GM12878 (cell line): ENCODE results near the gene RBBP8NL. TPM values are rescaled to one million over a fixed set of nuclear protein-coding genes. Genes with fewer than 3 reads are reported as not detected.

Source experiments
- ATAC-seq: fragments of 200-7000 bp; cut with Tn5 transposase; 3 replicates; pipeline ENCODE4 v1.9.1; 2020; ENCODE audit warnings: mild to moderate bottlenecking, moderate library complexity
- BruUV-seq: library from RNA; stranded (reverse); fragments of 400-500 nt; replicated peaks from 2 replicates; lab custom pipeline; 2021; lab: Mats Ljungman, UMichigan
- CTCF ChIA-PET: fragments of 300-600 bp; sonication (Branson Sonifier 250); formaldehyde crosslinking; extraction: SDS; loops from one replicate; lab custom pipeline; 2021; ENCODE audit warnings: inconsistent platforms; lab: Yijun Ruan, JAX
- POLR2A ChIA-PET: fragments of 350-600 bp; formaldehyde crosslinking; extraction: SDS; loops from one replicate; lab custom pipeline; 2021; ENCODE audit warnings: inconsistent platforms; lab: Charles Lee
- RAD21 ChIA-PET: fragments of 300-600 bp; sonication (Branson Sonifier 250); formaldehyde crosslinking; loops from one replicate; lab custom pipeline; 2023; ENCODE audit warnings: antibody characterized with exemption; ENCODE audit not compliant: unreplicated experiment; lab: Charles Lee
- SMC1A ChIA-PET: fragments of 300-600 bp; sonication (Branson Sonifier 250); formaldehyde crosslinking; loops from one replicate; lab custom pipeline; 2023; ENCODE audit not compliant: unreplicated experiment, uncharacterized antibody; lab: Charles Lee
- DNase-seq: peaks from one replicate; pipeline ENCODE4 v3.0.0-alpha.2; 2011; ENCODE audit warnings: low read depth, low spot score
- FAIRE-seq: peaks from 3 replicates; lab custom pipeline; 2011; peaks lifted over from hg19 to GRCh38; lab: Jason Lieb, UNC
- H2AFZ ChIP-seq: 2 replicates; pipeline ENCODE4 v1.6.0; 2011; ENCODE audit warnings: low read depth, low read length, control low read depth; ENCODE audit not compliant: control insufficient read depth
- H3K27ac ChIP-seq: 2 replicates; pipeline ENCODE4 v1.5.1; 2011; ENCODE audit warnings: control low read depth; ENCODE audit not compliant: control insufficient read depth, insufficient read depth
- H3K27me3 ChIP-seq, 2 experiments: replicated peaks in 1 of 2; 2 replicates each; pipeline versions ENCODE4 v1.6.0 to v1.6.1; 2011; ENCODE audit warnings: low read length in 1 of 2; ENCODE audit not compliant: control insufficient read depth in 2 of 2, insufficient read depth in 2 of 2
- H3K36me3 ChIP-seq, 2 experiments: 2 replicates each; pipeline ENCODE4 v1.5.1; 2011; ENCODE audit warnings: low read length in 1 of 2; ENCODE audit not compliant: control insufficient read depth in 2 of 2, insufficient read depth in 2 of 2
- H3K4me1 ChIP-seq: 2 replicates; pipeline ENCODE4 v1.6.1; 2011; ENCODE audit warnings: mild to moderate bottlenecking, low read length, moderate library complexity, mixed read lengths; ENCODE audit not compliant: control insufficient read depth, insufficient read depth
- H3K4me2 ChIP-seq: 2 replicates; pipeline ENCODE4 v1.6.0; 2011; ENCODE audit warnings: control low read depth; ENCODE audit not compliant: control insufficient read depth, insufficient read depth
- H3K4me3 ChIP-seq: fragments of 200-600 bp; sonication (generic); 2 replicates; pipeline ENCODE4 v1.5.1; 2016
- H3K79me2 ChIP-seq: 2 replicates; pipeline ENCODE4 v1.6.0; 2011; ENCODE audit warnings: low read length; ENCODE audit not compliant: control insufficient read depth, insufficient read depth
- H3K9ac ChIP-seq: 2 replicates; pipeline ENCODE4 v1.8.0; 2011; ENCODE audit warnings: low read length, control low read depth, mixed read lengths; ENCODE audit not compliant: control insufficient read depth, insufficient read depth
- H3K9me3 ChIP-seq: replicated peaks from 3 replicates; pipeline ENCODE4 v1.5.1; 2011; ENCODE audit warnings: mild to moderate bottlenecking, low read length; ENCODE audit not compliant: control insufficient read depth, insufficient read depth
- H4K20me1 ChIP-seq: 2 replicates; pipeline ENCODE4 v1.6.0; 2011; ENCODE audit not compliant: control insufficient read depth, insufficient read depth
- ETV6 ChIP-seq, 2 experiments: fragments of 450-650 bp in 1 of 2; IDR thresholded peaks in 1 of 2; conservative IDR thresholded peaks in 1 of 2; 2 replicates each; pipeline ENCODE4 v1.6.1; 2014; ENCODE audit warnings: antibody characterized with exemption in 1 of 2, borderline replicate concordance in 1 of 2, low read depth in 1 of 2, mild to moderate bottlenecking in 1 of 2, moderate library complexity in 1 of 2
- HDAC2 ChIP-seq: fragments of 200-600 bp; sonication (generic); IDR thresholded peaks from 2 replicates; pipeline ENCODE4 v1.6.1; 2017
- MYB ChIP-seq: fragments of 150-350 bp; IDR thresholded peaks from 2 replicates; pipeline ENCODE4 v1.6.1; 2014; ENCODE audit warnings: mild to moderate bottlenecking, low read depth, low read length, borderline replicate concordance
- MYC ChIP-seq: IDR thresholded peaks from 2 replicates; pipeline ENCODE4 v1.6.1; 2011; ENCODE audit warnings: mild to moderate bottlenecking, low read length, moderate library complexity, inconsistent platforms; ENCODE audit not compliant: insufficient read depth, insufficient replicate concordance, insufficient read length, severe bottlenecking
- POU2F2 ChIP-seq: IDR thresholded peaks from 3 replicates; pipeline ENCODE4 v1.6.1; 2011; ENCODE audit warnings: low read depth, mild to moderate bottlenecking, low read length, borderline replicate concordance
- SIN3A ChIP-seq: IDR thresholded peaks from 2 replicates; pipeline ENCODE4 v1.6.1; 2012; ENCODE audit warnings: low read depth, low read length, improper control_type of control experiment
- ZNF622 ChIP-seq: fragments of 450-650 bp; IDR thresholded peaks from 2 replicates; pipeline ENCODE4 v1.6.1; 2017; ENCODE audit warnings: mild to moderate bottlenecking, inconsistent platforms
- ZZZ3 ChIP-seq: IDR thresholded peaks from 2 replicates; pipeline ENCODE4 v1.6.1; 2011; ENCODE audit warnings: low read depth; ENCODE audit not compliant: control insufficient read depth, insufficient read length
- WGBS: methylation state at CpG from one replicate; pipeline ENCODE4 v1.1.6; 2016; ENCODE audit warnings: low lambda C conversion rate; ENCODE audit not compliant: insufficient replicate concordance, insufficient coverage; ENCODE audit errors: missing lambda C conversion rate; 5-methylcytosine and 5-hydroxymethylcytosine counted together
- in situ Hi-C: fragments of 300-500 bp; cut with MboI; formaldehyde crosslinking; loops from 9 replicates; pipeline ENCODE4 v1.14.3; 2018; ENCODE audit warnings: mixed read lengths
- intact Hi-C: fragments of 100-400 bp; cut with micrococcal nuclease; formaldehyde crosslinking; loops from one replicate; pipeline ENCODE4 v1.14.2; 2022; ENCODE audit not compliant: unreplicated experiment
- polyA plus RNA-seq, 11 experiments: library from polyadenylated mRNA; depleted of rRNA in 4 of 11; unstranded in 6 of 11; stranded (reverse) in 5 of 11; fragments of >200 nt; fragmentation: Nextera tagmentation in 4 of 11; fragmentation: Illumina TruSeq in 1 of 11; extraction: Ambion mirVana in 4 of 11; extraction: Trizol in 1 of 11; gene quantifications; 1 replicate in 1 of 11; 2 replicates in 10 of 11; pipeline versions ENCODE4 v1.2.1 to v1.2.3, GENCODE V29; 2011 to 2016; ENCODE audit warnings: inconsistent platforms in 2 of 11, missing spikeins in 2 of 11, low read depth in 1 of 11
- total RNA-seq, 4 experiments: library from RNA; depleted of rRNA in 3 of 4; stranded (reverse); fragments of >200 nt in 3 of 4; fragmentation: Illumina TruSeq in 1 of 4; extraction: Trizol in 1 of 4; gene quantifications; 2 replicates each; pipeline versions ENCODE4 v1.2.1 to v1.2.3, GENCODE V29; 2013 to 2021
- TF ChIP-seq, protein P1 (sequence below): IDR thresholded peaks from 2 replicates; pipeline ENCODE4 v1.6.1; 2011; ENCODE audit warnings: low read depth, mild to moderate bottlenecking, low read length, moderate library complexity, borderline replicate concordance; ENCODE audit errors: extremely low read depth
- TF ChIP-seq, protein P2 (sequence below): fragments of 450-650 bp; IDR thresholded peaks from 2 replicates; pipeline ENCODE4 v1.6.1; 2016; ENCODE audit warnings: mild to moderate bottlenecking
- TF ChIP-seq, protein P3 (sequence below): fragments of 450-650 bp; IDR thresholded peaks from 2 replicates; pipeline ENCODE4 v1.6.1; 2018; ENCODE audit warnings: mild to moderate bottlenecking, low read depth, moderate library complexity; ENCODE audit not compliant: partially characterized antibody
- TF ChIP-seq, protein P4 (sequence below), 3 experiments: IDR thresholded peaks in 2 of 3; conservative IDR thresholded peaks in 1 of 3; 2 replicates each; pipeline ENCODE4 v1.5.1; 2011; ENCODE audit warnings: low read depth in 3 of 3, low read length in 3 of 3, mild to moderate bottlenecking in 3 of 3, control low read depth in 2 of 3, moderate library complexity in 2 of 3, inconsistent platforms in 1 of 3, mixed read lengths in 1 of 3; ENCODE audit not compliant: control insufficient read depth in 2 of 3, insufficient read depth in 1 of 3; ENCODE audit errors: extremely low read depth in 1 of 3

RBBP8NL gene
- total and polyA plus RNA-seq, 10 of the 15 experiments (the other 5 are each of a cell fraction or from before 2014, with no cell fraction given) = not detected

DNA sequence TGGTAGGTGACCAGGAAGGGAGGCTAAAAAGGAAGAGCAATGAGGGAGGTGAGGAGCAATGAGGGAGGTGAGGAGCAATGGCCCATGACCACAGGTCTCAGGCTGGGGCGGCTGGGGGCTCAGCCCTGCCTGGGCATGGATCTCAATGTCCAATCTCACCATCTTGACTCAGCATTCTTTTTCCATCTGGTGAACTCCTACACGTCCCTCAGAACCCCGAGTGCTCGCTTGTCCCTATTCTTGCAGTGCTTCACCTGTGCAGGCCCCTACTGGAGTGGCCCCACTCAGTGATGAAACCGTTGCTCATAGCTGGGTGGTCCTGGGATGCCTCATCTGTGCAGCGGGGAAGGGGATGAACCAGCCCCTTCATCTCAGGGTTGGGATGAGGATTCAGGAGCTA is 16.9 kb upstream of the RBBP8NL start:
- Histone ChIP-seq H3K9me3 (no peaks in the 10 kb centered on the region), H3K4me1 (no peaks in the 10 kb centered on the region), H3K27me3 (peaks cover 0 to 4% of the 10 kb centered on the region in 2 experiments; a peak in 2 of 4 replicates), H3K27ac (no peak overlapping the region), H3K4me2 (no peak overlapping the region), H3K9ac (no peak overlapping the region), H3K36me3 (no peaks in the 10 kb centered on the region), H3K79me2 (no peaks in the 10 kb centered on the region), H2AFZ (no peak overlapping the region), H4K20me1 (no peaks in the 10 kb centered on the region), H3K4me3 (no peak overlapping the region)
- BruUV-seq = no TSS peak
- ATAC-seq (no peak), DNase-seq (no peak), FAIRE-seq (no peak)
- TF ChIP-seq, protein P1, sequence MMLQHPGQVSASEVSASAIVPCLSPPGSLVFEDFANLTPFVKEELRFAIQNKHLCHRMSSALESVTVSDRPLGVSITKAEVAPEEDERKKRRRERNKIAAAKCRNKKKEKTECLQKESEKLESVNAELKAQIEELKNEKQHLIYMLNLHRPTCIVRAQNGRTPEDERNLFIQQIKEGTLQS = no peak
- TF ChIP-seq ETV6 (conservative IDR thresholded peaks at IDR 0.05 in 1 of 2, IDR thresholded peaks at IDR 0.05 in 1 of 2; ENCODE audit: borderline replicate concordance in 1 of 2, low read depth in 1 of 2) (no peak), ZZZ3 (no peak), MYB (no peak), SIN3A (no peak), HDAC2 (no peak), MYC (no peak), ZNF622 (no peak), POU2F2 (no peak)
- TF ChIP-seq, protein P2, sequence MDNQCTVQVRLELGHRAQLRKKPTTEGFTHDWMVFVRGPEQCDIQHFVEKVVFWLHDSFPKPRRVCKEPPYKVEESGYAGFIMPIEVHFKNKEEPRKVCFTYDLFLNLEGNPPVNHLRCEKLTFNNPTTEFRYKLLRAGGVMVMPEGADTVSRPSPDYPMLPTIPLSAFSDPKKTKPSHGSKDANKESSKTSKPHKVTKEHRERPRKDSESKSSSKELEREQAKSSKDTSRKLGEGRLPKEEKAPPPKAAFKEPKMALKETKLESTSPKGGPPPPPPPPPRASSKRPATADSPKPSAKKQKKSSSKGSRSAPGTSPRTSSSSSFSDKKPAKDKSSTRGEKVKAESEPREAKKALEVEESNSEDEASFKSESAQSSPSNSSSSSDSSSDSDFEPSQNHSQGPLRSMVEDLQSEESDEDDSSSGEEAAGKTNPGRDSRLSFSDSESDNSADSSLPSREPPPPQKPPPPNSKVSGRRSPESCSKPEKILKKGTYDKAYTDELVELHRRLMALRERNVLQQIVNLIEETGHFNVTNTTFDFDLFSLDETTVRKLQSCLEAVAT = no peak
- TF ChIP-seq, protein P3, sequence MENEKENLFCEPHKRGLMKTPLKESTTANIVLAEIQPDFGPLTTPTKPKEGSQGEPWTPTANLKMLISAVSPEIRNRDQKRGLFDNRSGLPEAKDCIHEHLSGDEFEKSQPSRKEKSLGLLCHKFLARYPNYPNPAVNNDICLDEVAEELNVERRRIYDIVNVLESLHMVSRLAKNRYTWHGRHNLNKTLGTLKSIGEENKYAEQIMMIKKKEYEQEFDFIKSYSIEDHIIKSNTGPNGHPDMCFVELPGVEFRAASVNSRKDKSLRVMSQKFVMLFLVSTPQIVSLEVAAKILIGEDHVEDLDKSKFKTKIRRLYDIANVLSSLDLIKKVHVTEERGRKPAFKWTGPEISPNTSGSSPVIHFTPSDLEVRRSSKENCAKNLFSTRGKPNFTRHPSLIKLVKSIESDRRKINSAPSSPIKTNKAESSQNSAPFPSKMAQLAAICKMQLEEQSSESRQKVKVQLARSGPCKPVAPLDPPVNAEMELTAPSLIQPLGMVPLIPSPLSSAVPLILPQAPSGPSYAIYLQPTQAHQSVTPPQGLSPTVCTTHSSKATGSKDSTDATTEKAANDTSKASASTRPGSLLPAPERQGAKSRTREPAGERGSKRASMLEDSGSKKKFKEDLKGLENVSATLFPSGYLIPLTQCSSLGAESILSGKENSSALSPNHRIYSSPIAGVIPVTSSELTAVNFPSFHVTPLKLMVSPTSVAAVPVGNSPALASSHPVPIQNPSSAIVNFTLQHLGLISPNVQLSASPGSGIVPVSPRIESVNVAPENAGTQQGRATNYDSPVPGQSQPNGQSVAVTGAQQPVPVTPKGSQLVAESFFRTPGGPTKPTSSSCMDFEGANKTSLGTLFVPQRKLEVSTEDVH = no peak
- TF ChIP-seq, protein P4, sequence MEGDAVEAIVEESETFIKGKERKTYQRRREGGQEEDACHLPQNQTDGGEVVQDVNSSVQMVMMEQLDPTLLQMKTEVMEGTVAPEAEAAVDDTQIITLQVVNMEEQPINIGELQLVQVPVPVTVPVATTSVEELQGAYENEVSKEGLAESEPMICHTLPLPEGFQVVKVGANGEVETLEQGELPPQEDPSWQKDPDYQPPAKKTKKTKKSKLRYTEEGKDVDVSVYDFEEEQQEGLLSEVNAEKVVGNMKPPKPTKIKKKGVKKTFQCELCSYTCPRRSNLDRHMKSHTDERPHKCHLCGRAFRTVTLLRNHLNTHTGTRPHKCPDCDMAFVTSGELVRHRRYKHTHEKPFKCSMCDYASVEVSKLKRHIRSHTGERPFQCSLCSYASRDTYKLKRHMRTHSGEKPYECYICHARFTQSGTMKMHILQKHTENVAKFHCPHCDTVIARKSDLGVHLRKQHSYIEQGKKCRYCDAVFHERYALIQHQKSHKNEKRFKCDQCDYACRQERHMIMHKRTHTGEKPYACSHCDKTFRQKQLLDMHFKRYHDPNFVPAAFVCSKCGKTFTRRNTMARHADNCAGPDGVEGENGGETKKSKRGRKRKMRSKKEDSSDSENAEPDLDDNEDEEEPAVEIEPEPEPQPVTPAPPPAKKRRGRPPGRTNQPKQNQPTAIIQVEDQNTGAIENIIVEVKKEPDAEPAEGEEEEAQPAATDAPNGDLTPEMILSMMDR (IDR thresholded peaks at IDR 0.05 in 2 of 3, conservative IDR thresholded peaks at IDR 0.05 in 1 of 3; ENCODE audit: control insufficient read depth in 2 of 3, extremely low read depth in 1 of 3, insufficient read depth in 1 of 3, low read depth in 3 of 3, low read length in 3 of 3) = no peak
- ChIA-PET SMC1A (no interaction called here), POLR2A (no interaction called here), CTCF (no interaction called here), RAD21 (no interaction called here)
- WGBS = 36% methylated on average over 6 of the region's 6 CpGs
- in situ Hi-C loops = no loop called here
- intact Hi-C loops = no loop called here
